ENCODE measurements around the gene CCDC194. TPM values are rescaled to one million over a fixed set of nuclear protein-coding genes. Genes with fewer than 3 reads are reported as not detected.

Gene CCDC194
- total RNA-seq, 1 experiment from 2014 or later: 0.37 TPM

- TF ChIP-seq STAT6 (CRISPR knock-in tag; conservative IDR thresholded peaks at IDR 0.05; ENCODE audit: low read depth): no peak
- no peak for TF ChIP-seq ZNF281 (CRISPR knock-in tag; IDR thresholded peaks at IDR 0.05)
- no peak for TF ChIP-seq ZNF416 (CRISPR knock-in tag; IDR thresholded peaks at IDR 0.05)
- TF ChIP-seq FOXP4 (CRISPR knock-in tag; IDR thresholded peaks at IDR 0.05): no peak
- no peak for TF ChIP-seq NR2C2 (CRISPR knock-in tag; IDR thresholded peaks at IDR 0.05)
Observed at GRCh38 chr19:17347361-17347760, 46.6 kb downstream of the CCDC194 start (continued).

- peak; percentile 92 for DNase-seq (ENCODE audit: low spot score)
- POLR2A ChIA-PET: no interaction called here
- H3K36me3 Mint-ChIP-seq: peaks cover 11% of the 10 kb centered on the region
- TF ChIP-seq ZNF671 (CRISPR knock-in tag; IDR thresholded peaks at IDR 0.05): no peak
- no peak for TF ChIP-seq TCF7 (CRISPR knock-in tag; IDR thresholded peaks at IDR 0.05; ENCODE audit: low read depth)
- TF ChIP-seq NR3C1 (CRISPR knock-in tag; conservative IDR thresholded peaks at IDR 0.05; ENCODE audit: low read depth): no peak
- 0 out of 2 replicates have a peak, but pooled peaks have one; percentile 79 for TF ChIP-seq GTF2I (CRISPR knock-in tag; conservative IDR thresholded peaks at IDR 0.05)
- no peak for TF ChIP-seq ZNF232 (CRISPR knock-in tag; IDR thresholded peaks at IDR 0.05)
- no peak for TF ChIP-seq E2F5 (CRISPR knock-in tag; IDR thresholded peaks at IDR 0.05)
- no peak for TF ChIP-seq ETV6 (CRISPR knock-in tag; IDR thresholded peaks at IDR 0.05)
- TF ChIP-seq ZMAT4 (CRISPR knock-in tag; IDR thresholded peaks at IDR 0.05): no peak
- no peak for TF ChIP-seq ATF3 (CRISPR knock-in tag; conservative IDR thresholded peaks at IDR 0.05)
- TF ChIP-seq CTCF (IDR thresholded peaks at IDR 0.05): peak; percentile 96
- TF ChIP-seq ELF4 (CRISPR knock-in tag; IDR thresholded peaks at IDR 0.05; ENCODE audit: low read depth): no peak
- no peak for TF ChIP-seq ZNF138 (CRISPR knock-in tag; conservative IDR thresholded peaks at IDR 0.05)
- TF ChIP-seq ZNF532 (CRISPR knock-in tag; IDR thresholded peaks at IDR 0.05; ENCODE audit: borderline replicate concordance): no peak
- TF ChIP-seq NR1H2 (CRISPR knock-in tag; IDR thresholded peaks at IDR 0.05): no peak
- no peak for TF ChIP-seq TP53 (CRISPR knock-in tag; IDR thresholded peaks at IDR 0.05)
- TF ChIP-seq ZNF121 (CRISPR knock-in tag; IDR thresholded peaks at IDR 0.05): peak; percentile 97
Observed at GRCh38 chr19:17346109-17346671, 47.8 kb downstream of the CCDC194 start.

More at GRCh38 chr19:17346109-17346671, 47.8 kb downstream of the CCDC194 start:
- Mint-ChIP-seq H3K9me3 (no peaks in the 10 kb centered on the region), H3K27ac (peak overlapping the region; percentile 90), H3K4me3 (no peak overlapping the region), H3K27me3 (ENCODE audit: low read depth) (no peaks in the 10 kb centered on the region; the same call in 1 of the 2 replicates), H3K4me1 (peaks cover 20% of the 10 kb centered on the region)
- CTCF ChIA-PET: interaction anchor here (0.7 to 4.4 kb wide), 8 partner anchors 9 to 526 kb away, joined by 3 to 24 read pairs (median 7); partner anchors contain the start of genes ANO8, MVB12A and SLC5A5
- peak; percentile 90 for ATAC-seq
